GM12892 (cell line): ENCODE measurements around the gene RWDD4.

Experiments
- POLR2A ChIP-seq: IDR thresholded peaks from 2 replicates; pipeline ENCODE4 v1.6.1; 2011; ENCODE audit warnings: low read depth, low read length, control low read depth
- TAF1 ChIP-seq: IDR thresholded peaks from 2 replicates; pipeline ENCODE4 v1.6.1; 2011; ENCODE audit warnings: low read depth, mild to moderate bottlenecking, control low read depth, low read length, borderline replicate concordance

GRCh38 chr4:183674153-183674552, 15.2 kb upstream of the RWDD4 start:
- TF ChIP-seq POLR2A (no peak), TAF1 (no peak)
